ENCODE data around the gene CCNA2. TPM values are rescaled to one million over a fixed set of nuclear protein-coding genes. Genes with fewer than 3 reads are reported as not detected.

The CCNA2 gene
- total RNA-seq, 1 experiment from 2014 or later: 187 TPM

DNA sequence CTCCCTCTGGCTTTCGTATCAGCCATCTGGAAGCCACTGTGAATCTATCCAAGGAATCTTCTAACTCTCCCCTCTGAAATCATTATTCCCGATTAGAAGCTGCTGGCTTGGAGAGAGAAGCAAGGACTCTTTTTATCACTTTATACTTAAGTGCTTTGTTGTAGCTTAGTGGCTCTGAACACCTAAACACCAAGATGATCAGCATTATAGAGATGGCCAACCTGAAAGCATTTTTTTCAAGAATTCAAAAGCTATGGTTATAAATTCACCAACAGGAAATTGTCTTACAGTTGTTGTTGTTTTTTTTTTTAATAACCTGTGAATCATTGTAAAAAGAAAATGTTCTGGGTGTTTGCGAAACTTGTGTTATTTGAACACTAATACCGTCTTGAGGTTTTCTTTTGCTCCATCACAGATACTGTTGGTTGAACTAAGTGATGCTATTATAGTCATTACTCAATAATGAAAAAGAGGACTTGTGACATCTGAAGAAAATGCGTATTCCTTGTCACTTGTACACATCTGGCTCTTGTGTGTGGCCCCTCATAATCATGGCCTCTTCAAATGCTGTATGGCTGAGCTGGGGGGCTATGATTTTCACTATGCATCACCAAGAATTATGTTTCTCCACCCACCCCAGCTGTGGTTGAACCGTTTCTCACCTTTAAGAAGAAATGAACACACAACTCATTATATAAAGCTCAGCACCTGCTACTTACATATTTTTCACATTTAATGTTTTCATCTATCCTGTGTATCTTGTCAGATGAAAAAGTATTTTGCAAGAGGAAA, 46.9 kb downstream of the CCNA2 start:
- DNase-seq (ENCODE audit: low read depth): no peak

DNA sequence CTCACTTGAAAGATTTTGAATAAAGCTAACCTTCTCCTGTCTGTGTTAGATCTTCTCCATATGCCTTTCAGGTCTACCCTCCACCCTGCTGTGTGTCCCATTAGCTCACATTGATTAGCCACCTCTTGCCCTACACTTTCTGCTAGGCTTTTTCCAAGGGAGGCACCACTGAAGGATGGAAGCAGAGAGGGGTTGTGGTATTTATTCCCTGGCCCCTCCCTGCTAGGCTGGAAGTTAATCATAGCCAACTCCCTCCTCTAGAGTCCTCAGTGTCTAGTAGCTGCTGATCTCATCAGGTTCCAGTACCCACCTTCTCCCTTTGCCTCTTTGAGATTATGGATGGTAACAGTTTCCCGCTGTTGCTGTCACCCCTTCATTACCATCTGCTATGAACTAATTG, 49.8 kb downstream of the CCNA2 start:
- no peak for DNase-seq (ENCODE audit: low read depth)

DNA sequence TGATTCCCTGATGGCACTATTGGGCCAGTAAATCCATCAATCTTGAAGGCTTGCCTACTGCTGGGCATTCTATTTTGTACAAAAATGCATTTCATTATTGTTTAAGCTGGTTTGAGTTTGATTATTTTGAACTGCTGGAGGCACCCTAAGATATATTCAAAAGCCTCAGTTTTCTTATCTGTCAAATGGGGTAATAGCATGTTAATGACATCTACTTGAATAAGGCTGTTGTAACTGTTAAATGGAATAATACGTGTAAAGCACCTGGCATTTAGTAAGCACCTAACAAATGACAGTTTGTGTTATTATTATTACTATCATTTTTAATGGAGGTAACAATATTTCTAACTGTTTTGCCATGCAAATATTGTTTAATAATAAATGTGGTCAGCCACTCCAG, 51.8 kb downstream of the CCNA2 start:
- DNase-seq (ENCODE audit: low read depth): no peak

- no peak for DNase-seq (ENCODE audit: low read depth)
Measured at GRCh38 chr4:121769341-121769740, 54.3 kb downstream of the CCNA2 start.

- DNase-seq (ENCODE audit: low read depth): no peak
Measured at GRCh38 chr4:121767166-121767565, 56.5 kb downstream of the CCNA2 start.

Other genes with a start within 250 kb of the CCNA2 start
- gene ANXA5, start 126.9 kb downstream of the CCNA2 start, total RNA-seq (2014; rRNA removed; shearing (Covaris generic)): 393 and 478 TPM in 2 replicates
- gene SMIM43, start 58.7 kb downstream of the CCNA2 start, total RNA-seq (2014; rRNA removed; shearing (Covaris generic)): not detected in 2 replicates
- 43.9 and 45.5 TPM in 2 replicates for gene EXOSC9, start 22.6 kb downstream of the CCNA2 start, total RNA-seq (2014; rRNA removed; shearing (Covaris generic))
- gene BBS7, start 46.6 kb upstream of the CCNA2 start, total RNA-seq (2014; rRNA removed; shearing (Covaris generic)): 13.9 and 15.4 TPM in 2 replicates
- gene TRPC3, start 128.2 kb upstream of the CCNA2 start, total RNA-seq (2014; rRNA removed; shearing (Covaris generic)): not detected in 2 replicates